Right lobe of liver (tissue), 4 donors: ENCODE measurements around the gene SYNGR4.

Source experiments
- CTCF ChIP-seq, 4 donors: fragments of 200-600 bp in 3 of 4; fragments of 450-650 bp in 1 of 4; IDR thresholded peaks; one replicate each; pipeline versions ENCODE4 v1.5.1 to v1.8.0; 2016 to 2022; ENCODE audit warnings: antibody characterized with exemption in 4 of 4, mild to moderate bottlenecking in 2 of 4
- POLR2A ChIP-seq: fragments of 450-650 bp; IDR thresholded peaks from one replicate; pipeline ENCODE4 v1.6.1; 2017; ENCODE audit warnings: antibody characterized with exemption, mild to moderate bottlenecking
- donor health status: DM: no; HTN: no; CAD: no.
- donor health status: DM: no; HTN: no; CAD: no.
- donor health status: DM: no; HTN: yes; CAD: no.

- TF ChIP-seq CTCF (IDR thresholded peaks at IDR 0.05), result no peak
- TF ChIP-seq POLR2A, result no peak
Observed at GRCh38 chr19:48398375-48399235, 34.4 kb downstream of the SYNGR4 start.
